ENCODE measurements around the gene IL2RG.

IL2RG gene

GRCh38 chrX:71068044-71068918 is 43.1 kb downstream of the IL2RG start, which contains the start of gene SNX12:
Gene SNX12 (minus strand): TSS chrX:71068334. CDS start chrX:71068306, 28 bp downstream.
- DNase-seq (ENCODE audit: low spot score): peak; percentile 93

GRCh38 chrX:71067712-71068043 is 43.7 kb downstream of the IL2RG start:
- DNase-seq (ENCODE audit: low spot score): no peak

GRCh38 chrX:71067089-71067488 is 44.3 kb downstream of the IL2RG start:
- DNase-seq (ENCODE audit: low spot score): no peak

- no peak for DNase-seq (ENCODE audit: low spot score)
These were observed 51.2 kb downstream of the IL2RG start for GRCh38 chrX:71060127-71060526.

GRCh38 chrX:71057848-71058530 is 53.4 kb downstream of the IL2RG start:
- DNase-seq (ENCODE audit: low spot score): no peak
